ACHN (cell line): ENCODE measurements around the gene GPX4.

Experiments used
- DNase-seq: peaks from one replicate; pipeline ENCODE4 v3.0.0-alpha.2; 2015
- in situ Hi-C: cut with HindIII; loops from 2 replicates; pipeline ENCODE4 v1.10.0; 2017; ENCODE audit warnings: low sequenced_read_pairs, low pct_ligation_motif_present, low pct_unique_long_range_greater_than_20kb

Gene GPX4

DNA sequence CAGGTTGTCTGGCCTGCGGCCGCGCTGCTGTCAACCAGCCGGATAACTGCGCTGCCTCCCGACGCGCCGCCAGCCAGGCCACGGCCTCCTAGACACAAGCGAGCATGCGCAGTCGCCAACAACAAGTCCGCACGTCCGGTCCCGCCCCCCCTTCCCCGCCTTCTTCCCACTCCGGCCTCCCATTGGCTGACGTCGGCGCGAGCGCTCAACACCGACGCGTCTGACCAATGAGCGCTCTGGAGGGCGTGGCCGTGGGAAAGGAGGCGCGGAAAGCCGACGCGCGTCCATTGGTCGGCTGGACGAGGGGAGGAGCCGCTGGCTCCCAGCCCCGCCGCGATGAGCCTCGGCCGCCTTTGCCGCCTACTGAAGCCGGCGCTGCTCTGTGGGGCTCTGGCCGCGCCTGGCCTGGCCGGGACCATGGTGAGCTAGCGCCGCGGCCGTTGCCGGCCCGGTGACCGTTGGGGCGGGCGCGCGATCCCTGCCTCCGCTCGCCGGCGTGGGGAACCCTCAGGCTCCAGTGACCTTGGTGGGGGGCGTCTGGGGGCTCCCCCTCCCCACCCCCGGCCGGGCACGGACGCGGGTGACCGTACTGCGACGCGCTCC, at the start of gene GPX4:
Gene GPX4 (plus strand): TSS at position 287 of the 603 bp plus-strand sequence. CDS start 50 bp downstream, at position 337.
- DNase-seq = peak; percentile 97
- in situ Hi-C loops = no loop called here

DNA sequence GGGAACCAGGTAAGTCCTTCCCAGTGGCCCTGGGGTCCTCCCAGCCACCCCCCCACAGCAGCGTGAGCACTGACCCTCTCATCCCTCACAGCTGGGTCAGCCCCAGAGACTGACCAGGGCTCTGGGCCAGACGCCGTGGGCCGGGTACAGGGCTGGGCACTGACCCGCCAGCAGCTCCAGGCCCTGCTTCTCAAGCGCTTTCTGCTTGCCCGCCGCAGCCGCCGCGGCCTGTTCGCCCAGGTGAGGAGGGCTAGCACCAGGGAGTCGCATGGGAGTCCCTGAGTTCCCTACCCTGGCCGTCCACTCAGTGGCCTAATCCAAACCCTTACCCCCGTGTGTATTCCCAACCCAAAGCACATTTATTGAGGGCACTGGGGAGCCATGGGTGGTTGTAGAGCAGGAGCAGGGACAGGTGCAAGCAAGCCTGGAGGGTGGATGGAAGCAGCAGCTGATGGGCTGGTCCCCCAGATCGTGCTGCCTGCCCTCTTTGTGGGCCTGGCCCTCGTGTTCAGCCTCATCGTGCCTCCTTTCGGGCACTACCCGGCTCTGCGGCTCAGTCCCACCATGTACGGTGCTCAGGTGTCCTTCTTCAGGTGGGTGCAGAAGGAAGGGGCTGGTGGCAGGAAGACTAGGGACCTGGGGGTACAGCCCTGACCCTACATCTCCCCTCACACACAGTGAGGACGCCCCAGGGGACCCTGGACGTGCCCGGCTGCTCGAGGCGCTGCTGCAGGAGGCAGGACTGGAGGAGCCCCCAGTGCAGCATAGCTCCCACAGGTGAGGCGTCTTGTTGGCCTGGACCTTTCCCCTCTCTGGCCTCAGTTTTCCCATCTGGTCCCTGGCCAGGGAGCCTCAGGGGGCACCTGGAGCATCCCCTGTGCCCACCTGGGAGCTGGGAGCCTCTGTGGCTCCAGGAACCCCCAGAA, 49.4 kb upstream of the GPX4 start:
- in situ Hi-C loops = no loop called here

GRCh38 chr19:1055028-1055425, 48.8 kb upstream of the GPX4 start:
- no peak for DNase-seq
- in situ Hi-C loops = no loop called here

More for the DNA sequence above, 49.4 kb upstream of the GPX4 start:
- no peak for DNase-seq

GRCh38 chr19:1055886-1056620, 47.7 kb upstream of the GPX4 start:
- in situ Hi-C loops = no loop called here
- DNase-seq = no peak

DNA sequence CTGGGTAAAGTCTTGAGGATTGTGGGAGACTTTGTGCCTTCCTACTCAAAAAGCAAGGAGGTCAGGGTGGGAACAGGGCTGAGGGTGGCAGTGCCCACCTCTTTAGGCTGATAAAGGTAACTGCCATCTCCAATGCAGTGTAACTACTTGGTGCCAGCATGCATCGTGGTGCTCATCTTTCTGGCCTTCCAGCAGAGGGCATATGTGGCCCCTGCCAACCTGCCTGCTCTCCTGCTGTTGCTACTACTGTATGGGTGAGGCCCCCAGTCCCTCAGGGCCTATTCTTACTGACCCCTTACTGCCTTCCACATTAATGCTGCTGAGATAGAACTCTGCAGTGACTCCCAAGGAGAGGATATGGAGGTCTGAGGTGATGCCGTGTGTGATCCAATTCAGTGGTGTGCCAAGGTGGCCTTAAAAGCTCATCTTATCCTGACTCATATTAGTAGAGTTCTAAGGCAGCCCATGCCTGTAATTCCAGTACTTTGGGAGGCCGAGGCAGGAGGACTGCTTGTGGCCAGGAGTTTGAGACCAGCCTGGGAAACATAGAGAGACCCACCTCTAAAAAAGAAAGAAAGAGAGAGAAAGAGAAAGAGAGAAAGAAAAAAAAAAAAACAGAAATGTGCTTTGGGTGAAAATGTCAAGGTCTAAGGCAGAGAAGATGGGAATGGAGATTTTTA, 46.5 kb upstream of the GPX4 start:
- in situ Hi-C loops = no loop called here
- peak; percentile 55 for DNase-seq

- in situ Hi-C loops = no loop called here
- no peak for DNase-seq
Measured at GRCh38 chr19:1058112-1058511, 45.7 kb upstream of the GPX4 start.

- DNase-seq = no peak
- in situ Hi-C loops = no loop called here
Measured at GRCh38 chr19:1060689-1061088, 43.1 kb upstream of the GPX4 start.

DNA sequence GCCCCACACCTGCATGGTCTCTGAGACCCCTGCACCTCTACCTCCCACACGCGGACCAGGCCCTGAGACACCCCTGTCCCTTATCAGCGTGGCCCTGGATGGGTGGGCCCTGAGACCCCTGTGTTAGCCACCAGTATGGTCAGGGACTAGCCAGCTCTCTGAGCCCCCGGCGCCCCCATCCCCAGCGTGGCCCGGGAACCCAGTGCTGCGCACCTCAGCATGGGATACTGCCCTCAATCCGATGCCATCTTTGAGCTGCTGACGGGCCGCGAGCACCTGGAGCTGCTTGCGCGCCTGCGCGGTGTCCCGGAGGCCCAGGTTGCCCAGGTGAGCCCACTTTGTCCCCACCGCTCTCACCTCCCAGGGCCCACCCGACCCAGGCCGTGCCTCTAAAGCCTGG, 41.8 kb upstream of the GPX4 start:
- in situ Hi-C loops = no loop called here
- DNase-seq = no peak

DNA sequence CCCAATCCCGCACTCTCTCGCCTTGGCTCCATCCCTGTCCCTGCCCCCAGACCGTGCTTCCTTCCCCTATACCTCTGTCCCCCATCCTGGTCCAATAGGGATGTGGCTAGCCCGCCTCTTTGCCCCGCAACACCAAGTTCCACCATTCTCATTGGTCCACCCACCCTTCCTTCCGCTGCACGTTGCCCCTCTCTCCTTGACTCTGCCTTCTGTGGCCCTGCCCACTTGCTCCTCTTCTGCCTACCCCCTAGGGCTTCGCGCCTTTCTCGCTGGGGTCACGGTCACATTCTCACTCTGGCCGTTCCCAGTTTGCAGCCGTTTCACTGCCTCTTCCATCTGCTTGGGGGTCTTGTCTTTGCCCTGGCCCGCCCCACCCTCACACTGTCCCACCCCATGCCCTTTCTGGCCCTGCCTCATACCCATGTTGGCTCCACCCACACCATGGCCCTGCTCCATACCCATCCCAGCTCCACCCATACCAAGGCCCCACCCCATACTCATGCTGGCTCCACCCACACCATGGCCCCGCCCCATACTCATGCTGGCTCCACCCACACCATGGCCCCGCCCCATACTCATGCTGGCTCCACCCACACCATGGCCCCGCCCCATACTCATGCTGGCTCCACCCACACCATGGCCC, 41.3 kb upstream of the GPX4 start:
- no peak for DNase-seq

GRCh38 chr19:1063030-1063908, 40.5 kb upstream of the GPX4 start:
- in situ Hi-C loops = no loop called here
- no peak for DNase-seq

More for the DNA sequence above, 41.3 kb upstream of the GPX4 start:
- in situ Hi-C loops = no loop called here

GRCh38 chr19:1063909-1064660, 39.7 kb upstream of the GPX4 start:
- in situ Hi-C loops = no loop called here
- no peak for DNase-seq

DNA sequence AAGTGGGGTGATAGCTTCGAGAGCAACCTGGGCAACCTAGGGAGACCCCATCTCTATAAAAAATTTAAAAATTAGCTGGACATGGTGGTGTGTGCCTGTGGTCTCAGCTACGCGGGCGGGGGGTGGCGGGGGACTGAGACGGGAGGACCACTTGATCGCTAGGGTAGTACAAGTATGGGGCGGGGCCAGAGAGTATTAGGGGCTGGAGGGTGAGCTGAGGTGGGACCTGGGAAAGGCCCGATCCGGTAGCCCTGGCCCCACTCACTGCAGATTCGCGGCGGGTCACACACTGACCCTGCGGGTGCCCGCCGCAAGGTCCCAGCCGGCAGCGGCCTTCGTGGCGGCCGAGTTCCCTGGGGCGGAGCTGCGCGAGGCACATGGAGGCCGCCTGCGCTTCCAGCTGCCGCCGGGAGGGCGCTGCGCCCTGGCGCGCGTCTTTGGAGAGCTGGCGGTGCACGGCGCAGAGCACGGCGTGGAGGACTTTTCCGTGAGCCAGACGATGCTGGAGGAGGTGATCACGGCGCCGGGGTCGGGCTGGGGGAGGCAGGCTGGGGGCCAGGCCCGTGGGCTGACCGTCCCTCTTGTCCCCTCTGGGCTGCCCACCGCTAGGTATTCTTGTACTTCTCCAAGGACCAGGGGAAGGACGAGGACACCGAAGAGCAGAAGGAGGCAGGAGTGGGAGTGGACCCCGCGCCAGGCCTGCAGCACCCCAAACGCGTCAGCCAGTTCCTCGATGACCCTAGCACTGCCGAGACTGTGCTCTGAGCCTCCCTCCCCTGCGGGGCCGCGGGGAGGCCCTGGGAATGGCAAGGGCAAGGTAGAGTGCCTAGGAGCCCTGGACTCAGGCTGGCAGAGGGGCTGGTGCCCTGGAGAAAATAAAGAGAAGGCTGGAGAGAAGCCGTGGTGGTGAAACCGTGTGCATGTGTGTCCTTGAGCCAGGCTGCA, 38.9 kb upstream of the GPX4 start:
- DNase-seq = peak; percentile 70
- in situ Hi-C loops = no loop called here

GRCh38 chr19:1065606-1066109, 38.1 kb upstream of the GPX4 start:
- no peak for DNase-seq
- in situ Hi-C loops = no loop called here

GRCh38 chr19:1066251-1066747, 37.5 kb upstream of the GPX4 start:
- in situ Hi-C loops = no loop called here

DNA sequence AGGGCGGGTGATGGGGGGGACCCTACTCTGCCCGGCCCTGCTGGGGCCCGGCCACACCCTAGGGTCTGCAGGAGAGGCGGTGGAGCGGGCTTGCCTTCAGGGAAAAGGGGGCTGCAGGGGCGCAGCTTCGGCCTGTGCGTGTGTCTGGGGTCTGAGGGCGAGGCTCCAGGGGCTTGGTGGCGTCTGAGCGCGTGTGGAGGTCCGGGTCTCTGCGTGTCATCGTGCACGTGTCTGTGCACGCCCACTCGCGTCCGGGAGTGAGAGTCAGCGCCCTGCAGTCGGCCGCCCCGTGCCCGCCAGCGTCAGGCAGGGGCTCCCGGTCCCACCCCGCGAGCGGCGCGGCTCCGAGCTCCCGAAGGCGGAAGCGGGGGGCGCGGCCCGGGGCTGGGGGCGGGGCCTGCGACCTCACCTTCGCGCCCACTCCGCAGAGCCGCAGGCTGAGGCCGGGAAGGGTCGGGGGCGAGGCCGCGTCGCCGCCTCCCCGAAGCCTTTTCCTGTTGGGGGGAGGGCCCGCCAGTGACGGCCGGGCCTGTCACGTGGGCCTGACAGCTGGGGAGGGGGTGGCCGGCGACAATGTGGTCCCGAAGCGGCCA, 37.0 kb upstream of the GPX4 start, which contains the start of gene ARHGAP45:
Gene ARHGAP45 (plus strand): TSS at position 420 of the 593 bp plus-strand sequence. CDS start 239 bp downstream, outside the sequence.
- in situ Hi-C loops = no loop called here
- no peak for DNase-seq

More at GRCh38 chr19:1066251-1066747, 37.5 kb upstream of the GPX4 start:
- DNase-seq = no peak
